AG04450 (cell line): Measurements from ENCODE around the gene ARHGAP9. TPM values are rescaled to one million over a fixed set of nuclear protein-coding genes. Genes with fewer than 3 reads are reported as not detected.

Experiments
- CTCF ChIA-PET: fragments of 300-600, 350-600 bp; formaldehyde crosslinking; extraction: SDS; loops from one replicate; lab custom pipeline; 2022; ENCODE audit warnings: antibody characterized with exemption, inconsistent platforms; lab: Charles Lee
- POLR2A ChIA-PET: fragments of 350-600 bp; formaldehyde crosslinking; extraction: SDS; loops from one replicate; lab custom pipeline; 2021; ENCODE audit warnings: antibody characterized with exemption, inconsistent platforms; lab: Yijun Ruan, JAX
- DNase-seq: peaks from one replicate; pipeline ENCODE4 v3.0.0-alpha.2; 2011; ENCODE audit warnings: low read depth, low spot score
- H3K27ac ChIP-seq: one replicate; pipeline ENCODE4 v1.5.1; 2012; ENCODE audit warnings: low read depth, low read length, control low read depth
- H3K27me3 ChIP-seq: one replicate; pipeline ENCODE4 v1.6.0; 2012; ENCODE audit warnings: low read length; ENCODE audit not compliant: control insufficient read depth, insufficient read depth
- H3K4me3 ChIP-seq: 2 replicates; pipeline ENCODE4 v1.5.1; 2011; ENCODE audit warnings: mild to moderate bottlenecking, low read depth, low read length, control low read depth
- H3K9me3 ChIP-seq: 2 replicates; pipeline ENCODE4 v1.5.1; 2012; ENCODE audit warnings: low read length; ENCODE audit not compliant: control insufficient read depth, insufficient read depth
- CTCF ChIP-seq: IDR thresholded peaks from 2 replicates; pipeline ENCODE4 v1.5.1; 2011; ENCODE audit warnings: low read depth, low read length, control low read depth, inconsistent platforms
- polyA plus RNA-seq: library from polyadenylated mRNA; depleted of rRNA; stranded (reverse); fragments of >200 nt; gene quantifications from 2 replicates; pipeline ENCODE4 v1.2.3, GENCODE V29; 2011

The ARHGAP9 gene
- polyA plus RNA-seq, 1 experiment: 1.2 TPM

GRCh38 chr12:57434517-57435223 is 45.0 kb downstream of the ARHGAP9 start, which contains the start of gene INHBC:
Gene INHBC, plus strand, starts transcription at chr12:57434784. Its CDS starts 103 bp downstream, at chr12:57434887.
- POLR2A ChIA-PET: no interaction called here
- H3K4me3 ChIP-seq: no peak within 1 kb of the TSS
- no peaks in the 10 kb centered on the region for H3K27me3 ChIP-seq
- H3K9me3 ChIP-seq: no peaks in the 10 kb centered on the region
- no peak for DNase-seq
- TF ChIP-seq CTCF: no peak
- H3K27ac ChIP-seq: no peak within 1 kb of the TSS
- CTCF ChIA-PET: interaction anchor here (1.3 kb wide), 1 partner anchor 18 kb away, joined by 5 read pairs; no protein-coding TSS in a partner anchor

- no peaks in the 10 kb centered on the region for H3K27me3 ChIP-seq
- CTCF ChIA-PET: interaction anchor here (1.0 to 1.2 kb wide), 2 partner anchors 19 to 25 kb away, joined by 3 to 4 read pairs; no protein-coding TSS in a partner anchor
- H3K27ac ChIP-seq: no peak overlapping the region
- POLR2A ChIA-PET: no interaction called here
- no peak for TF ChIP-seq CTCF
- DNase-seq: no peak
- H3K9me3 ChIP-seq: no peaks in the 10 kb centered on the region
- no peak overlapping the region for H3K4me3 ChIP-seq
Measured at GRCh38 chr12:57433370-57433769, 46.3 kb downstream of the ARHGAP9 start.

- no peak for DNase-seq
- H3K27me3 ChIP-seq: no peaks in the 10 kb centered on the region
- no peak overlapping the region for H3K27ac ChIP-seq
- H3K4me3 ChIP-seq: no peak overlapping the region
- POLR2A ChIA-PET: no interaction called here
- CTCF ChIA-PET: interaction anchor here (0.6 kb wide), 1 partner anchor 170 kb away, joined by 5 read pairs; no protein-coding TSS in a partner anchor
- no peak for TF ChIP-seq CTCF
- no peaks in the 10 kb centered on the region for H3K9me3 ChIP-seq
Measured at GRCh38 chr12:57431654-57432188, 47.9 kb downstream of the ARHGAP9 start.

- peak; percentile 87 for DNase-seq
- no peak for TF ChIP-seq CTCF
- ChIA-PET POLR2A (no interaction called here), CTCF (no interaction called here)
- Histone ChIP-seq H3K27ac (peak within 1 kb of the TSS; percentile 74), H3K27me3 (no peaks in the 10 kb centered on the region), H3K4me3 (peak within 1 kb of the TSS; percentile 72), H3K9me3 (no peaks in the 10 kb centered on the region)
Measured at GRCh38 chr12:57430931-57431566, 48.6 kb downstream of the ARHGAP9 start, which contains the start of gene R3HDM2. Gene R3HDM2, minus strand, starts transcription at chr12:57431043. Its CDS starts 120,615 bp downstream, at chr12:57310428.
